Ovary (tissue), 9 donors: Measurements from ENCODE around the gene MVD. TPM values are rescaled to one million over a fixed set of nuclear protein-coding genes. Genes with fewer than 3 reads are reported as not detected.

Experiments used
- DNase-seq, 5 donors: peaks; one replicate each; pipeline ENCODE4 v3.0.0-alpha.2; 2019 to 2020
- H3K27ac ChIP-seq, 2 donors: fragments of 200-600 bp; one replicate each; pipeline versions ENCODE4 v1.5.1 to v1.8.0; 2019 to 2022
- H3K27me3 ChIP-seq: fragments of 200-600 bp; one replicate; pipeline ENCODE4 v1.8.0; 2022
- H3K36me3 ChIP-seq: fragments of 200-600 bp; sonication (generic); one replicate; pipeline ENCODE4 v1.5.1; 2019
- H3K4me1 ChIP-seq: one replicate; pipeline ENCODE4 v1.8.1; 2013; ENCODE audit warnings: mild to moderate bottlenecking, moderate library complexity; ENCODE audit not compliant: insufficient read depth
- H3K4me3 ChIP-seq: fragments of 200-600 bp; sonication (generic); one replicate; pipeline ENCODE4 v1.5.1; 2017
- H3K9me3 ChIP-seq, 2 donors: fragments of 200-600 bp in 1 of 2; sonication (generic) in 1 of 2; one replicate each; pipeline versions ENCODE4 v1.5.1 to v1.8.1; 2013 to 2019; ENCODE audit warnings: mild to moderate bottlenecking in 1 of 2, moderate library complexity in 1 of 2
- EP300 ChIP-seq: sonication (generic); formaldehyde crosslinking; IDR thresholded peaks from one replicate; pipeline ENCODE4 v1.6.1; 2017; ENCODE audit warnings: antibody characterized with exemption
- POLR2A ChIP-seq: fragments of 450-650 bp; IDR thresholded peaks from one replicate; pipeline ENCODE4 v1.6.1; 2017; ENCODE audit warnings: antibody characterized with exemption, mild to moderate bottlenecking, moderate library complexity
- WGBS, 3 donors: extraction: QIAGEN DNeasy Blood & Tissue Kit in 1 of 3; methylation state at CpG; one replicate each; pipeline versions ENCODE4 v1.1.5 to v1.1.7; 2013 to 2017; 5-methylcytosine and 5-hydroxymethylcytosine counted together
- intact Hi-C, 4 donors: fragments of 100-400 bp; cut with DNase I; formaldehyde crosslinking; loops; one replicate each; pipeline versions ENCODE4 v1.11.0 to v1.15.1; 2022 to 2023
- polyA plus RNA-seq, 2 donors: library from polyadenylated mRNA; stranded (reverse); fragments of 200-250 nt in 1 of 2; fragments of 350-450 nt in 1 of 2; fragmentation: Illumina TruSeq in 1 of 2; extraction: RNeasy Lipid Tissue Mini Kit (QIAGEN cat#74804) in 1 of 2; gene quantifications; one replicate each; pipeline ENCODE4 v1.2.3, GENCODE V29; 2013 to 2014
- total RNA-seq, 7 donors: library from RNA; depleted of rRNA in 2 of 7; stranded (reverse); fragments of >200 nt in 2 of 7; fragmentation: NEBNext Ultra II Directional in 3 of 7; extraction: Animal tissue kit (Norgen Biotek cat#: 25700) in 3 of 7; gene quantifications; one replicate each; pipeline versions ENCODE4 v1.1.0 to v1.2.4, GENCODE V29; 2016 to 2023
- TF ChIP-seq, protein P1 (sequence below), 3 donors: fragments of 450-650 bp in 2 of 3; fragments of 200-600 bp in 1 of 3; IDR thresholded peaks; one replicate each; pipeline versions ENCODE4 v1.5.1 to v1.8.0; 2016 to 2022; ENCODE audit warnings: antibody characterized with exemption in 3 of 3, mild to moderate bottlenecking in 1 of 3
- donor health status: DM: no; HTN: no; CAD: no; lungs with moderate emphysema.
- donor health status: DM: no; HTN: no; CAD: no.
- donor health status: Bipolar disorder and iron deficiency.
- donor health status: DM: yes; HTN: yes; CAD: no.
- donor health status: DM: no; HTN: no; CAD: no.
- donor health status: DM: yes; HTN: yes; CAD: no.

MVD gene
- total and polyA plus RNA-seq, 9 donors: 9.1 to 135 (median 20.9) TPM

DNA sequence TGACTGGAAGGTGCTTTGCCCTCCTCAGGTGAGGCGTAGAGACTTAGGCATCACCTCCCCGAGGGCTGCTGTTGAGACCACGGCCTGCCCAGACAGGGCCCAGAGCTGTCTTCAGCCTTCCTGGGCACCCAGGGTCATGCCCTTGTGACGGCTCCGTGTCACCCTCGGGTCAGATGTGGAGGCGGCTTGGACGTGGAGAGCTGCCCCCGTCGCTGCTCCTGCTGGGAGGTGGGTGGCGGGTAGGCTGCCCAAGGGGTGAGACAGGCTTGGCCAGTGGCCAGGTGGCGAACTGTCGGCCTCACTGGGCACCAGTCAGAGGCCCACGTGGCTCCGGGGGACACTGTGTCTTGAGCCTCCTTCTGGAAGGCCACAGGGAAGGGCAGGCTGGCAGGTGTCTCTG, 32.3 kb upstream of the MVD start:
- TF ChIP-seq EP300 (no peak), POLR2A (no peak)
- TF ChIP-seq, protein P1, sequence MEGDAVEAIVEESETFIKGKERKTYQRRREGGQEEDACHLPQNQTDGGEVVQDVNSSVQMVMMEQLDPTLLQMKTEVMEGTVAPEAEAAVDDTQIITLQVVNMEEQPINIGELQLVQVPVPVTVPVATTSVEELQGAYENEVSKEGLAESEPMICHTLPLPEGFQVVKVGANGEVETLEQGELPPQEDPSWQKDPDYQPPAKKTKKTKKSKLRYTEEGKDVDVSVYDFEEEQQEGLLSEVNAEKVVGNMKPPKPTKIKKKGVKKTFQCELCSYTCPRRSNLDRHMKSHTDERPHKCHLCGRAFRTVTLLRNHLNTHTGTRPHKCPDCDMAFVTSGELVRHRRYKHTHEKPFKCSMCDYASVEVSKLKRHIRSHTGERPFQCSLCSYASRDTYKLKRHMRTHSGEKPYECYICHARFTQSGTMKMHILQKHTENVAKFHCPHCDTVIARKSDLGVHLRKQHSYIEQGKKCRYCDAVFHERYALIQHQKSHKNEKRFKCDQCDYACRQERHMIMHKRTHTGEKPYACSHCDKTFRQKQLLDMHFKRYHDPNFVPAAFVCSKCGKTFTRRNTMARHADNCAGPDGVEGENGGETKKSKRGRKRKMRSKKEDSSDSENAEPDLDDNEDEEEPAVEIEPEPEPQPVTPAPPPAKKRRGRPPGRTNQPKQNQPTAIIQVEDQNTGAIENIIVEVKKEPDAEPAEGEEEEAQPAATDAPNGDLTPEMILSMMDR (IDR thresholded peaks at IDR 0.05): no peak
- peaks cover 2% of the 10 kb centered on the region for H3K36me3 ChIP-seq
- H3K27me3 ChIP-seq: peaks cover 2% of the 10 kb centered on the region
- no peaks in the 10 kb centered on the region for H3K9me3 ChIP-seq
- no peaks in the 10 kb centered on the region for H3K4me1 ChIP-seq
- H3K4me3 ChIP-seq: no peak overlapping the region
- WGBS, 3 donors: 64 to 75% (median 68%) methylated on average over 9 to 15 of the region's 15 CpGs
- intact Hi-C loops: no loop called here
- no peak for DNase-seq
- no peak overlapping the region for H3K27ac ChIP-seq

DNA sequence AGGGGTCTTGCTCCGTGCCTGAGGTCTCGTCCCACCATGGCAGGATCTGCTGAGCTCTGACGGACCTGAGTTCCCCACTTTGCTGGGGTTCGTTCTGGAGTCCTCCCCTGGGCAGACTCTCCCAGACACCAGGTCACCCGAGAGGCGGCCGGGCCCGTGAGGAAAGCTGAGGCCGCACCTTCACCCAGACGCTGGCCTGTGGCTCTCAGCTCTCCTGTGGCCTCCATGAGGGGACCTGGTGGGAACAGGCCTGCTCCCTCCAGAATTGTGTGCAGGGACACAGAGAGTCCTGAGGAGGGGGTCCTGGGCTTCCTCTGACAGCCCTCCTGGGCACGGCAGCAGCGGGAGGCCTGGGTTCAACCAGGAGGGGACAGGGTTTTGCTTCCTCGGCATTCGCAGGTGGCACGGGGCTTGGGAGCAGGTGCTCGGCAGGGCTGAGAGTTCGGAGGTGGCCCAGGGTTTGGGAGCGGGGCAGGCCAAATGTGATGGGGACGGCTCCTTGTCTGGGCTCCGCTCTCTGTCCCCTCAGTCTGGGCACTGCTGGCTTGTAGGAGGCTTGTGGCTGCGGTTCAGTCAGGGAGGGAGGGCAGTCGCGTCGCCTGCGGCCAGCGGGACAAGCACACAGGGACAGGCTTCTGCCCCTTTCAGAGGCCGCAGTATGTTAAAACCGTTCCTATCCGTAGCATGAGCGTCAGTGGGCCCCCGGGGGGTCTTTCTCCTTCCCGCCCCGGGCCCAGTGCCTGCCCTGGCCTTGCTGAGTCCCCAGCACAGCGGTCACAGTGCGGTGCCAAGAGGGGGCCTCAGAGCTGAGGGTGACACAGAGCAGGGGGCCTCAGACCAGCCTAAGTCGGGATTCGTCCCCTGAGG, 31.6 kb upstream of the MVD start:
- no peak for TF ChIP-seq EP300
- TF ChIP-seq POLR2A: no peak
- TF ChIP-seq, protein P1 (IDR thresholded peaks at IDR 0.05): no peak

DNA sequence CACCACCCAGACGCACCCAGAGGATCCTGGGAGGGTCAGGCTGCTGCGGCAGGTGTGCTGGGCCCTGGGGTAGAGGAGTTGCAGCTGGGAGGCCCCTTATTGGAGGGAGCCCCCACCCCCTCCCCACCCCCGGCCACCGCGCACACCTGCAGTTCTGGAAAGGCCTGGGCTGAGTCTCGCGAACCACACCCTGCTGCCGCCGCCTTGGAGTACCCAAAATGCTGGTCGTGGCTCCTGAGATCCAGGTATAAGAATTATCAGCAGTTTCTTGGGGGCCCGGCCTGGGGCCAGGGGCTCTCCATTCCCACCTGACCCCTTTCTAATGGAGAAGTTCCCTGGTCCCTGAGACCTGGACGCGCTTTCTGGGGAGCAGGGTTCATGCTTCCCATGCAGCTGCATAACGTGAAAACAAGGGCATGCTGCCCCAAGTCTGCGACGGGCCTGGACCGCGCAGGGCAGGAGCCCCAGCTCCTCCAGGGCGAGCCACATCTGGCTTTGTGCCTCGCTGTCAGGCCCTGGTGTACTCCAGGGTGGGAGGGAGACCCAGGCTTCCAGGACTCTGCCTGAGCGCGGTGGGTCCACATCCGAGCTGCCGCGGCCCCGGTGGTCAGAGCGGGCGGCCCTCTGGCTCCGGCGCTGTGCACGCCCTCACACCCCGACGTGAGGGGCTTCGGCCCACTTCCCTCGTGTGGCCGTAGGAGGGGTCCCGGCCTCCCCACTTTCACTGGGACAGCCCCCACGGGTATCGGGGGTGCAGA, 30.7 kb upstream of the MVD start:
- Histone ChIP-seq H3K4me3 (no peak overlapping the region), H3K9me3 (no peaks in the 10 kb centered on the region), H3K27me3 (peaks cover 2% of the 10 kb centered on the region), H3K27ac (no peak overlapping the region), H3K36me3 (peaks cover 2% of the 10 kb centered on the region), H3K4me1 (no peaks in the 10 kb centered on the region)
- DNase-seq: no peak
- intact Hi-C loops: no loop called here
- TF ChIP-seq, protein P1 (IDR thresholded peaks at IDR 0.05): no peak
- TF ChIP-seq EP300: no peak
- no peak for TF ChIP-seq POLR2A
- 84 to 86% (median 84%) methylated on average over 31 to 39 of the region's 39 CpGs for WGBS, 3 donors

More for the DNA sequence above, 31.6 kb upstream of the MVD start:
- intact Hi-C loops: no loop called here
- Histone ChIP-seq H3K4me1 (no peaks in the 10 kb centered on the region), H3K36me3 (peaks cover 2% of the 10 kb centered on the region), H3K27ac (no peak overlapping the region), H3K4me3 (no peak overlapping the region), H3K9me3 (no peaks in the 10 kb centered on the region), H3K27me3 (peaks cover 2% of the 10 kb centered on the region)
- WGBS, 3 donors: 80 to 83% (median 81%) methylated on average over 26 to 37 of the region's 37 CpGs
- no peak for DNase-seq

DNA sequence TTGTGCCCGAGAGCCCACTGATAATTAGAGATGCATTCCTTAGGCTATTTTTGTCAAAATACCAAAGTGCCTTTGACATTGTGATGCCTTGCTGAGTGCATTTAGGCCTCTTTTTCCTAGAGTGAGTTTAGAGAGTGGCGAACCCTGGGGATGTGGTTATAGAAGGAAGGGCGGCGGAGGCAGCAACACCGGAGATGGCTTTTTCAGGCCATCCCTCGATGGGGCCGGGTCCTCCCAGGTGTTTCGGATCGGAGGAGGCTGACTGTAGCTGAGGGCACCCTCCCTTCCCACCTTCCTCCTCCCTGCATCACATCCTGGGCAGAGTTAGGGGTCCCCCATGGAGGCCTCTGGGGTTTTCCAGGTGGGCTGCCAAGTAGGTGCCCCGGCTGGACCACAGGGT, 30.0 kb upstream of the MVD start:
- Histone ChIP-seq H3K36me3 (no peaks in the 10 kb centered on the region), H3K27me3 (peaks cover 2% of the 10 kb centered on the region), H3K4me1 (no peaks in the 10 kb centered on the region), H3K27ac (no peak overlapping the region), H3K9me3 (no peaks in the 10 kb centered on the region), H3K4me3 (no peak overlapping the region)
- 64 to 82% (median 77%) methylated on average over 10 of the region's 10 CpGs for WGBS, 3 donors
- TF ChIP-seq EP300 (no peak), POLR2A (no peak)
- TF ChIP-seq, protein P1 (IDR thresholded peaks at IDR 0.05): no peak
- intact Hi-C loops: no loop called here
- DNase-seq: no peak
